HFFc6 (cell line): Measurements from ENCODE around the gene GHRL. TPM values are rescaled to one million over a fixed set of nuclear protein-coding genes. Genes with fewer than 3 reads are reported as not detected.

Experiments used
- DNase-seq: peaks from one replicate; pipeline ENCODE4 v3.0.0-alpha.2; 2018
- H3K27ac Mint-ChIP-seq: 2 replicates; pipeline ENCODE4 v1.8.0; 2020; ENCODE audit warnings: mild to moderate bottlenecking, mixed read lengths
- H3K27me3 Mint-ChIP-seq: 2 replicates; pipeline ENCODE4 v1.8.0; 2021; ENCODE audit warnings: mild to moderate bottlenecking, moderate library complexity, mixed read lengths; ENCODE audit not compliant: insufficient read depth
- H3K36me3 Mint-ChIP-seq: 2 replicates; pipeline ENCODE4 v1.8.0; 2021; ENCODE audit warnings: low read depth, mixed read lengths
- H3K4me1 Mint-ChIP-seq: 2 replicates; pipeline ENCODE4 v1.8.0; 2020; ENCODE audit warnings: low read depth, mixed read lengths
- H3K4me3 Mint-ChIP-seq: 2 replicates; pipeline ENCODE4 v1.8.0; 2020; ENCODE audit warnings: mild to moderate bottlenecking, moderate library complexity, mixed read lengths
- H3K9me3 Mint-ChIP-seq: 2 replicates; pipeline ENCODE4 v1.8.0; 2020; ENCODE audit warnings: mild to moderate bottlenecking, mixed read lengths
- CTCF ChIP-seq: fragments of 200-600 bp; sonication (generic); IDR thresholded peaks from 2 replicates; pipeline ENCODE4 v1.5.0; 2021; ENCODE audit warnings: antibody characterized with exemption, mild to moderate bottlenecking
- long read RNA-seq: library from polyadenylated mRNA; unstranded; transcript quantifications from one replicate; pipeline ENCODE4 v2.0.0, GENCODE V29; 2019
- total RNA-seq, 6 experiments: library from RNA; stranded (reverse); fragmentation: NEBNext Ultra II Directional; extraction: Animal tissue kit (Norgen Biotek cat#: 25700); gene quantifications; 2 replicates in 1 of 6; 3 replicates in 5 of 6; pipeline ENCODE4 v1.2.3, GENCODE V29; 2021

Gene GHRL
- total RNA-seq: under 1 TPM in 2 of 6 experiments, not detected in 4; 0.21 to 0.41 TPM
- long read RNA-seq, partial matches to known transcripts: 0 of 2 reads
- long read RNA-seq, other reads (novel, unspliced or antisense): 2 of 2 reads

GRCh38 chr3:10292505-10293419 is at the start of gene GHRL:
Gene GHRL (minus strand): TSS chr3:10292947. CDS start chr3:10290180, 2,767 bp downstream.
- Mint-ChIP-seq H3K4me1 (no peaks in the 10 kb centered on the region), H3K9me3 (no peaks in the 10 kb centered on the region), H3K4me3 (no peak within 1 kb of the TSS), H3K27me3 (no peaks in the 10 kb centered on the region; the same call in 1 of the 2 replicates), H3K36me3 (peaks cover 13% of the 10 kb centered on the region), H3K27ac (no peak within 1 kb of the TSS)
- TF ChIP-seq CTCF: no peak
- DNase-seq: no peak

GRCh38 chr3:10341901-10342398 is 49.2 kb upstream of the GHRL start:
- no peak for TF ChIP-seq CTCF
- no peaks in the 10 kb centered on the region for H3K36me3 Mint-ChIP-seq
- no peak for DNase-seq
- H3K27ac Mint-ChIP-seq: no peak overlapping the region
- H3K4me1 Mint-ChIP-seq: no peaks in the 10 kb centered on the region
- H3K9me3 Mint-ChIP-seq: no peaks in the 10 kb centered on the region
- peaks cover 22% of the 10 kb centered on the region for H3K27me3 Mint-ChIP-seq
- no peak overlapping the region for H3K4me3 Mint-ChIP-seq

GRCh38 chr3:10340476-10340875 is 47.7 kb upstream of the GHRL start:
- Mint-ChIP-seq H3K9me3 (no peaks in the 10 kb centered on the region), H3K4me3 (no peak overlapping the region), H3K27me3 (peaks cover 22% of the 10 kb centered on the region), H3K27ac (no peak overlapping the region), H3K36me3 (no peaks in the 10 kb centered on the region), H3K4me1 (no peaks in the 10 kb centered on the region)
- no peak for TF ChIP-seq CTCF
- no peak for DNase-seq

GRCh38 chr3:10340046-10340445 is 47.3 kb upstream of the GHRL start:
- no peaks in the 10 kb centered on the region for H3K36me3 Mint-ChIP-seq
- no peaks in the 10 kb centered on the region; the same call in 1 of the 2 replicates for H3K4me1 Mint-ChIP-seq
- no peak overlapping the region for H3K4me3 Mint-ChIP-seq
- no peak for TF ChIP-seq CTCF
- H3K27ac Mint-ChIP-seq: no peak overlapping the region
- no peaks in the 10 kb centered on the region for H3K9me3 Mint-ChIP-seq
- H3K27me3 Mint-ChIP-seq: peaks cover 22% of the 10 kb centered on the region
- no peak for DNase-seq

- Mint-ChIP-seq H3K4me3 (no peak overlapping the region), H3K4me1 (peaks cover 6% of the 10 kb centered on the region; the same call in 1 of the 2 replicates), H3K27me3 (peaks cover 25% of the 10 kb centered on the region), H3K9me3 (no peaks in the 10 kb centered on the region), H3K27ac (no peak overlapping the region), H3K36me3 (no peaks in the 10 kb centered on the region)
- peak; percentile 10 for DNase-seq
- TF ChIP-seq CTCF: no peak
Measured at GRCh38 chr3:10339376-10339955, 46.7 kb upstream of the GHRL start.
